DOHH2 (cell line): ENCODE results near the gene CD58.

Source experiments
- H3F3A ChIP-seq: fragments of 200-600 bp; sonication (generic), shearing (Covaris generic); 2 replicates; pipeline ENCODE4 v1.6.0; 2016; ENCODE audit warnings: antibody characterized with exemption, mild to moderate bottlenecking; ENCODE audit not compliant: control insufficient read depth, insufficient read depth
- H3K27ac ChIP-seq: fragments of 200-600 bp; sonication (generic); 2 replicates; pipeline ENCODE4 v1.5.1; 2014; ENCODE audit warnings: low read depth, mild to moderate bottlenecking, low read length, moderate library complexity
- H3K27me3 ChIP-seq: fragments of 200-600 bp; sonication (generic); 2 replicates; pipeline ENCODE4 v1.6.1; 2014; ENCODE audit warnings: mild to moderate bottlenecking, low read length, mixed read lengths; ENCODE audit not compliant: control insufficient read depth
- H3K36me3 ChIP-seq: fragments of 200-600 bp; sonication (generic); 2 replicates; pipeline ENCODE4 v1.6.1; 2014; ENCODE audit warnings: mild to moderate bottlenecking, low read length, moderate library complexity, mixed read lengths; ENCODE audit not compliant: control insufficient read depth
- H3K4me1 ChIP-seq: fragments of 200-600 bp; sonication (generic); 2 replicates; pipeline ENCODE4 v1.6.1; 2014; ENCODE audit warnings: mild to moderate bottlenecking, low read length, mixed read lengths; ENCODE audit not compliant: control insufficient read depth
- H3K4me2 ChIP-seq: fragments of 200-600 bp; sonication (generic); 2 replicates; pipeline ENCODE4 v1.6.0; 2014; ENCODE audit warnings: mild to moderate bottlenecking, low read length, moderate library complexity
- H3K4me3 ChIP-seq: fragments of 200-600 bp; sonication (generic); 2 replicates; pipeline ENCODE4 v1.5.1; 2014; ENCODE audit warnings: mild to moderate bottlenecking, low read length, mixed read lengths
- H3K79me2 ChIP-seq: fragments of 200-600 bp; sonication (generic); 2 replicates; pipeline ENCODE4 v1.6.1; 2014; ENCODE audit warnings: mild to moderate bottlenecking, low read length, mixed read lengths; ENCODE audit not compliant: control insufficient read depth
- H3K9me2 ChIP-seq: fragments of 200-600 bp; sonication (generic); replicated peaks from 2 replicates; pipeline ENCODE4 v1.6.1; 2014; ENCODE audit warnings: mild to moderate bottlenecking, low read length, mixed read lengths; ENCODE audit not compliant: control insufficient read depth
- H3K9me3 ChIP-seq: fragments of 200-600 bp; sonication (generic); 2 replicates; pipeline ENCODE4 v1.6.1; 2014; ENCODE audit warnings: antibody characterized with exemption, low read length, mixed read lengths; ENCODE audit not compliant: control insufficient read depth, insufficient read depth
- H4K20me1 ChIP-seq: fragments of 200-600 bp; sonication (generic); 2 replicates; pipeline ENCODE4 v1.6.0; 2014; ENCODE audit warnings: low read depth, mild to moderate bottlenecking, antibody characterized with exemption, low read length, moderate library complexity; ENCODE audit not compliant: control insufficient read depth, insufficient read depth
- CTCF ChIP-seq: fragments of 200-600 bp; sonication (generic); IDR thresholded peaks from one replicate; pipeline ENCODE4 v1.5.1; 2014; ENCODE audit warnings: antibody characterized with exemption, mild to moderate bottlenecking, low read depth, low read length; ENCODE audit not compliant: poor library complexity, severe bottlenecking
- EZH2phosphoT487 ChIP-seq: fragments of 200-600 bp; sonication (generic); IDR thresholded peaks from 2 replicates; pipeline ENCODE4 v1.6.1; 2017; ENCODE audit warnings: borderline replicate concordance, mild to moderate bottlenecking, antibody characterized with exemption, low read length, moderate library complexity, mixed read lengths

CD58 gene

GRCh38 chr1:116540088-116540487 lies 30.7 kb downstream of the CD58 start:
- Histone ChIP-seq H3K9me3 (no peaks in the 10 kb centered on the region), H3K9me2 (no peaks in the 10 kb centered on the region), H3K4me2 (no peak overlapping the region; the same call in 1 of the 2 replicates), H3K79me2 (no peaks in the 10 kb centered on the region), H3K4me1 (peaks cover 21% of the 10 kb centered on the region), H3K4me3 (no peak overlapping the region), H4K20me1 (no peaks in the 10 kb centered on the region), H3K27me3 (no peaks in the 10 kb centered on the region), H3K27ac (no peak overlapping the region), H3K36me3 (no peaks in the 10 kb centered on the region), H3F3A (no peaks in the 10 kb centered on the region)
- no peak for TF ChIP-seq EZH2phosphoT487
- TF ChIP-seq CTCF = no peak

- Histone ChIP-seq H3K27me3 (no peaks in the 10 kb centered on the region), H3F3A (no peaks in the 10 kb centered on the region), H3K4me2 (no peak overlapping the region), H3K79me2 (no peaks in the 10 kb centered on the region), H4K20me1 (no peaks in the 10 kb centered on the region), H3K27ac (no peak overlapping the region), H3K9me2 (no peaks in the 10 kb centered on the region), H3K9me3 (no peaks in the 10 kb centered on the region), H3K4me1 (peaks cover 10% of the 10 kb centered on the region), H3K4me3 (no peak overlapping the region), H3K36me3 (no peaks in the 10 kb centered on the region)
- TF ChIP-seq CTCF = no peak
- no peak for TF ChIP-seq EZH2phosphoT487
These were observed 32.3 kb downstream of the CD58 start for GRCh38 chr1:116538544-116538943.

- no peaks in the 10 kb centered on the region for H3K9me2 ChIP-seq
- H3K79me2 ChIP-seq = no peaks in the 10 kb centered on the region
- H3F3A ChIP-seq = no peaks in the 10 kb centered on the region
- no peaks in the 10 kb centered on the region for H3K36me3 ChIP-seq
- no peaks in the 10 kb centered on the region for H3K9me3 ChIP-seq
- H3K27ac ChIP-seq = no peak overlapping the region
- no peaks in the 10 kb centered on the region for H4K20me1 ChIP-seq
- no peaks in the 10 kb centered on the region for H3K27me3 ChIP-seq
- TF ChIP-seq EZH2phosphoT487 = no peak
- no peak for TF ChIP-seq CTCF
- no peak overlapping the region for H3K4me3 ChIP-seq
- peaks cover 10% of the 10 kb centered on the region for H3K4me1 ChIP-seq
- no peak overlapping the region for H3K4me2 ChIP-seq
These were observed 32.9 kb downstream of the CD58 start for GRCh38 chr1:116537898-116538297.
